Skeletal muscle satellite cell (primary cell): ENCODE results near the gene CIAO3.

Experiments used
- H3K27me3 ChIP-seq: 2 replicates; pipeline ENCODE4 v1.7.0; 2013; ENCODE audit warnings: low read length; ENCODE audit not compliant: control insufficient read depth, insufficient read depth
- H3K36me3 ChIP-seq: 2 replicates; pipeline ENCODE4 v1.7.0; 2013; ENCODE audit warnings: mild to moderate bottlenecking, control low read depth, low read length; ENCODE audit not compliant: insufficient read depth
- H3K4me1 ChIP-seq: 2 replicates; pipeline ENCODE4 v1.7.0; 2013; ENCODE audit warnings: low read length; ENCODE audit not compliant: control insufficient read depth, insufficient read depth
- H3K4me2 ChIP-seq: 2 replicates; pipeline ENCODE4 v1.7.0; 2013; ENCODE audit warnings: mild to moderate bottlenecking, low read length
- H3K4me3 ChIP-seq: 2 replicates; pipeline ENCODE4 v1.7.0; 2013; ENCODE audit warnings: low read length
- H3K9ac ChIP-seq: 2 replicates; pipeline ENCODE4 v1.7.0; 2013; ENCODE audit warnings: mild to moderate bottlenecking, low read depth, low read length, moderate library complexity
- H3K9me3 ChIP-seq: replicated peaks from 2 replicates; pipeline ENCODE4 v1.7.0; 2013; ENCODE audit warnings: mild to moderate bottlenecking, control low read depth, low read length

CIAO3 gene

DNA sequence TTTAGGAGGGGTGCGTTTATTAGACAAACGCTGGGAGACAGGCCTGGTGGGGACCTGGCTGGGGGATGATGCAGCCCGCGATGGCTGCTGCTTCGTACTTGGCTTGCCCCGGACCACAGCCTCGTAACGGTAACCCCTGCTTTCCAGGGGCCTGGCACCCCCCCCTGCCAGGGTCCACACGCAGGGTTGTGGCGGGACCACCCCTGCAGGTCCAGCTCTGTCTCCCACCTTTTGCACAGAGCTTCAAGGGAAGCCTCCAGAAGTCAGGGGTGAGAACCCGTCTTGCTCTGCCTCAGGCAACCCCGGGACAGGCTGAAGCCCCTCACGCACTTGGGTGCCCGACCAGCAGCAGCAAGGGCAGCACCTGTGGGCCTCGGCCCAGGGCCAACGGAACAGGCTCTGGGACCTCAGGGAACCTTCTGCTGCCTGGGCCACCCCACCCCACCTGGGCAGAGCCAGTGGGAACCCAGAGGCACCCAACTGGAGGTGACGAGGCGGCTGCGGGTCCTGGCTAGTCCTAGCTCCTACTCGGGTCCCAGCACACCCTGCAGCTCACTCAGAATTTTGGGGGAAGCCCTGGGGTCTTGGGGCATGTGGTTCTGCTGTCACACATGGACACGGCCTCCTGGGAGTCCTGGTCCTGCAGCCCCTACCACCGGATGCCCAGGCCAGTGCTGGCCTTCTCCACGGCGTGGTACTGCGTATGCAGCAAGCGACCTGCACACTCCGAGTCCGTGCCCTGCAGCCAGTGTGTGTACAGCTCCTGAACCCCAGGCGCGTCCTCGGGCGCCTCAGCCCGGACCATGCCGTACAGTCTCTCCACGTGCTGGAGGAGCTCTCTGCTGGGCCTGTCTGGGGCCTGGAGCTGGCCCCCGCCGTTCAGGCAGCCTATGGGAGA, 10.8 kb downstream of the CIAO3 start:
- peaks cover 22% of the 10 kb centered on the region for H3K36me3 ChIP-seq
- no peak overlapping the region for H3K9ac ChIP-seq
- H3K4me2 ChIP-seq = no peak overlapping the region
- H3K9me3 ChIP-seq = no peaks in the 10 kb centered on the region
- H3K4me1 ChIP-seq = peaks cover 14% of the 10 kb centered on the region
- H3K4me3 ChIP-seq = no peak overlapping the region
- no peaks in the 10 kb centered on the region for H3K27me3 ChIP-seq

- peak overlapping the region; percentile 75 for H3K4me3 ChIP-seq
- no peaks in the 10 kb centered on the region for H3K27me3 ChIP-seq
- peaks cover 17% of the 10 kb centered on the region for H3K36me3 ChIP-seq
- H3K4me1 ChIP-seq = peaks cover 14% of the 10 kb centered on the region
- peak overlapping the region; percentile 93 for H3K4me2 ChIP-seq
- H3K9me3 ChIP-seq = no peaks in the 10 kb centered on the region
- H3K9ac ChIP-seq = no peak overlapping the region
Measured at GRCh38 chr16:728890-729744, 11.7 kb downstream of the CIAO3 start.

- peak overlapping the region; percentile 93 for H3K4me2 ChIP-seq
- peaks cover 9% of the 10 kb centered on the region for H3K36me3 ChIP-seq
- H3K9me3 ChIP-seq = no peaks in the 10 kb centered on the region
- peak overlapping the region; percentile 75 for H3K4me3 ChIP-seq
- H3K27me3 ChIP-seq = no peaks in the 10 kb centered on the region
- peaks cover 14% of the 10 kb centered on the region for H3K4me1 ChIP-seq
- no peak overlapping the region for H3K9ac ChIP-seq
Measured at GRCh38 chr16:728131-728889, 12.5 kb downstream of the CIAO3 start.

- peak overlapping the region; percentile 75 for H3K4me3 ChIP-seq
- H3K36me3 ChIP-seq = peaks cover 5% of the 10 kb centered on the region
- H3K4me2 ChIP-seq = peak overlapping the region; percentile 93
- H3K27me3 ChIP-seq = no peaks in the 10 kb centered on the region
- no peaks in the 10 kb centered on the region for H3K9me3 ChIP-seq
- peaks cover 14% of the 10 kb centered on the region for H3K4me1 ChIP-seq
- peak overlapping the region; percentile 67 for H3K9ac ChIP-seq
Measured at GRCh38 chr16:727291-727977, 13.4 kb downstream of the CIAO3 start.

DNA sequence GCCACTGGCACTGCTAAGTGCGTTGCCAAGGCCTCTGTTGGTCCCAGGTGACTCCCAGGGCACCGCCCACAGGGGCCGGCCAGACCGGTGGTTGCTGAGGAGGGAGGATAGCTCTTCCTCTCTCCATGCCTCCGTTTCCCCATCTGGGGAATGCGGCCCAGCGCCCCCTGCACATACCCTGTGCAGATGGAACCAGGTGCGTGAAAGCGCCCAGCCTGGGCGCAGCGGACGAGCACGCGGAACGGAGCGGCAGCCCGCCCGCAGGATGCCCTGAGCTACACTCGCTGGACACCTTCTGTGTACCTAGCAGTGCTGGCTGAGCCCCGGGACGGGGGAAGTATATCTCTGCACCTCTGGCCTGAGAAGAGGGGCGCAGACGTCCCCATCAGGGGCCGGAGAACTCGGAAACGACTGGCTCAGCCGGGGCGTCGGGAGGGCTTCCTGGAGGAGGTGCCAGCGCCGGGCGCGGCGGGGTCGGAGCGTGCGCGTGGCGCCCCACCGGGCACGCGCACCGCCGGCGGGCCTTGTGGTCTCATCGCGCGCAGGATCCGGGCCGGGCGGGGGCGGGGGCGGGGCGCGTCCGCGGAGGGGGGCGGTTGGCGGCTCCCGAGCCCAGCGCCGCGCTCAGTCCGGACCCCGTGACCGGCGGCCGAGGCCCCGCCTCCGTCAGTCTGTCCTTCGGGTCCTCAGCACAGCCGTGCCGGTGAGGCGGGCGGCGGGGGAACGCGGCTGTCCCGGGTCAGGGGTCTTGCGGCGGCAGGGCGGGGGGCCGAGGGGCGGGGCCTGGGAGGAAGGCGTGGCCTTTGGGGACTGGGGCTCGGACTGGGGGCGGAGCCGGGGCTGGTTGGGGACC, 14.1 kb downstream of the CIAO3 start, which contains the start of the genes CCDC78 and HAGHL:
TSS of gene CCDC78 (minus strand) at position 6 of the 853 bp plus-strand sequence. CDS start 76 bp downstream, outside the sequence.
TSS of gene HAGHL (plus strand) at position 669 of the 853 bp plus-strand sequence. CDS start 404 bp downstream, outside the sequence.
- H3K4me1 ChIP-seq = peaks cover 19% of the 10 kb centered on the region
- peaks cover 5% of the 10 kb centered on the region for H3K36me3 ChIP-seq
- peak within 1 kb of the TSS; percentile 67 for H3K9ac ChIP-seq
- H3K27me3 ChIP-seq = no peaks in the 10 kb centered on the region
- H3K4me2 ChIP-seq = peak within 1 kb of the TSS; percentile 93
- H3K4me3 ChIP-seq = peak within 1 kb of the TSS; percentile 75
- no peaks in the 10 kb centered on the region for H3K9me3 ChIP-seq

- H3K4me3 ChIP-seq = no peak overlapping the region
- no peak overlapping the region for H3K9ac ChIP-seq
Measured at GRCh38 chr16:726188-726437, 14.7 kb downstream of the CIAO3 start.

GRCh38 chr16:725463-726187, 15.2 kb downstream of the CIAO3 start:
- no peak overlapping the region for H3K4me3 ChIP-seq
- H3K4me2 ChIP-seq = no peak overlapping the region
- H3K36me3 ChIP-seq = peaks cover 5% of the 10 kb centered on the region
- no peaks in the 10 kb centered on the region for H3K27me3 ChIP-seq
- H3K4me1 ChIP-seq = peaks cover 24% of the 10 kb centered on the region
- no peak overlapping the region for H3K9ac ChIP-seq
- no peaks in the 10 kb centered on the region for H3K9me3 ChIP-seq

More at GRCh38 chr16:726188-726437, 14.7 kb downstream of the CIAO3 start:
- Histone ChIP-seq H3K4me2 (peak overlapping the region; percentile 93), H3K9me3 (no peaks in the 10 kb centered on the region), H3K27me3 (no peaks in the 10 kb centered on the region), H3K36me3 (peaks cover 5% of the 10 kb centered on the region), H3K4me1 (peaks cover 24% of the 10 kb centered on the region)

DNA sequence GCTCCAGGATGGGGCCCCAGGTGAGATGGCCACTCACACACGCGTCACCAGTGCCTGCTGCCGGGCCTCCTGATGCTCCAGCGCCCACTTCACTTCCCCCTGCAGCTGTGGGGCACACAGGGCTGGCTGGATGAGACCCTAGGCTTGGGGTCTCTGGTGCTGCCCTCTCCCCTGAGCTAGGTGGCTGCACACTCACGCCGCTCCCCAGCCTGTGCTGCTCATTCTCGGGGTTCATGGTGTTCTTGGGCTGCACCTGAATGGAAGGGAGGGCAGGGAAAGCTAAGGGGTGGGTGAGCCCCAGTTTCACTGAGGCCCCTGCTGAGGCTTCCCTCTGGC, 15.8 kb downstream of the CIAO3 start:
- no peaks in the 10 kb centered on the region for H3K9me3 ChIP-seq
- H3K9ac ChIP-seq = no peak overlapping the region
- H3K4me2 ChIP-seq = no peak overlapping the region
- H3K36me3 ChIP-seq = peaks cover 5% of the 10 kb centered on the region
- H3K4me1 ChIP-seq = peaks cover 29% of the 10 kb centered on the region
- H3K4me3 ChIP-seq = no peak overlapping the region
- H3K27me3 ChIP-seq = no peaks in the 10 kb centered on the region

- no peak overlapping the region for H3K9ac ChIP-seq
- H3K4me2 ChIP-seq = no peak overlapping the region
- no peaks in the 10 kb centered on the region for H3K27me3 ChIP-seq
- peaks cover 35% of the 10 kb centered on the region for H3K4me1 ChIP-seq
- H3K9me3 ChIP-seq = no peaks in the 10 kb centered on the region
- H3K4me3 ChIP-seq = no peak overlapping the region
- peaks cover under 1% of the 10 kb centered on the region for H3K36me3 ChIP-seq
Measured at GRCh38 chr16:724188-725040, 16.4 kb downstream of the CIAO3 start.
